Left ventricle myocardium superior (tissue), 1 donor: ENCODE measurements around the gene BBOF1. TPM values are rescaled to one million over a fixed set of nuclear protein-coding genes. Genes with fewer than 3 reads are reported as not detected.
"Not testable (repeated sequence)": the region's sequence is repeated elsewhere in the genome, so short reads cannot be mapped to it uniquely, and the experiment has no call there.

ENCODE experiments used
- ATAC-seq: fragments of 200-7000 bp; cut with Tn5 transposase; one replicate; pipeline ENCODE4 v1.9.1; 2020; ENCODE audit warnings: mild to moderate bottlenecking, moderate library complexity
- DNase-seq: peaks from one replicate; pipeline ENCODE4 v3.0.0-alpha.2; 2020
- intact Hi-C: fragments of 100-400 bp; cut with micrococcal nuclease; formaldehyde crosslinking; loops from one replicate; pipeline ENCODE4 v1.11.0; 2022
- long read RNA-seq: library from polyadenylated mRNA; unstranded; transcript quantifications from one replicate; pipeline ENCODE4 v2.0.0, GENCODE V29; 2021
- total RNA-seq: library from RNA; stranded (reverse); fragmentation: NEBNext Ultra II Directional; extraction: Animal tissue kit (Norgen Biotek cat#: 25700); gene quantifications from one replicate; pipeline ENCODE4 v1.2.1, GENCODE V29; 2021
- donor health status: DM: no; HTN: yes; CAD: no; lungs with severe emphysema.

The BBOF1 gene
- 2.5 TPM for total RNA-seq
- long read RNA-seq, partial matches to known transcripts, result 0 of 19 reads
- long read RNA-seq, other reads (novel, unspliced or antisense), result 19 of 19 reads

DNA sequence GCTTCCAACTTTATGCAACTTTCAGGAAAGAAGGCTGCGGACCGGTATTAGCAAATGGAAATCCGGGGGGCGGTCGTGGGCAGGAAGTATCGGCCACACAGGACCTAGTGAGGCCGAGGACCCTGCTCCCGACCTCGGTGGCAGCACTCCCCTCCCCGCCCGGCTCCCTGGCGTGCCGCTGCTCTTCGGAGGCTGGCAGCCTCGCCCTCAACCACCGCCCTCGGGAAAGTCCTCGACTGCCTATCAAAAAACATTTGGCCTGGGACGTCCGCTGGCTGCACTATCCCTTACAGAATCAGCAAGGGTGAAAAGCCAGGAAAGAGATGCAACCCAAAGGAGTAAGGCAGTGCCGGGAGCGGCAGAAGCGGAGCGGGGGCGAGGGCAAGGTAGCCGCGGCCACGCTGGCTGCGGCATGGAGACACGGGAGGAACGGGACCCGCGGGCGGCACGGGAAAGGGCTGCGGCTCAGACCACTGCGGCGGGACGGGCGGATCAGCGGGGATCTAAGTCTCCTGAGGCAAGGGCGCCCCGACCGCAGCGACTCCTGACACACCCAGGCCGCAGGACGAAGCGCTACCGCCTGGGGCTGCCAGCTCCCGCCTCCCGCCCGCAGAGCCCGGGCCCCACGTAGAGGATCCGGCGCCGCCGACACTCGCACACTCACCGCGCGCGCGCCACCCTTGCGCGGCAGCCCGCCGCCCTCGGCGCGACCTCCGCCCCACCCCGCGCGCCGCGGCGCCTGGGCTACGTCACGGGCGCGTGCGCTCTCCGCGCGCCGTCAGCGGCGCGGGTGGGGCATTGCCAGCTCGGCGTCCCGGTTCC, at the start of gene BBOF1, which contains the start of gene ENTPD5:
Gene BBOF1, plus strand, starts transcription at position 764 of the 822 bp plus-strand sequence. CDS start 130 bp downstream, outside the sequence.
Gene ENTPD5, minus strand, starts transcription at position 703 of the 822 bp plus-strand sequence. CDS start 31,186 bp downstream, outside the sequence.
- ATAC-seq, result peak; percentile 99
- DNase-seq, result peak; percentile 94
- intact Hi-C loops, result no loop called here

DNA sequence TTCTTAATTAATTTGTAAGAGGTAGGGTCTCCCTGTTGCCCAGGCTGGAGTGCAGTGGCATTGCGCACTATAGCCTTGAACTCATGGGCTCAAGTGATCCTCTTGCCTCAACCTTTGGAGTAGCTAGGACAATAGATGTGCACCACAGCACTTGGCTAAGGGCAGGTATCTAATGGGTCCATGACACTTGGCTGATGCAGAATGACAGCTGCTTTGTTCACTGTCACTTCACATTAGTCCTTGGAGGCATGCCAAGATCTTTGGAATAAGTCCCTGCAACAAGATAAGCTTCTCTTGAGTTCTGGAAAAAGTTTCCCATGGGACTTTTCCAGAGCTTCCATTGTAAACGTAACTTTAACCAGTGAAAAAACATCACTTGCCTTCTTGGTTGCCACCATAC, 45.7 kb upstream of the BBOF1 start:
- ATAC-seq (peak; percentile 45), DNase-seq (no peak)
- intact Hi-C loops, result no loop called here

- intact Hi-C loops, result no loop called here
- no peak for ATAC-seq
- no peak for DNase-seq
Measured at GRCh38 chr14:73976125-73976524, 43.0 kb upstream of the BBOF1 start.

DNA sequence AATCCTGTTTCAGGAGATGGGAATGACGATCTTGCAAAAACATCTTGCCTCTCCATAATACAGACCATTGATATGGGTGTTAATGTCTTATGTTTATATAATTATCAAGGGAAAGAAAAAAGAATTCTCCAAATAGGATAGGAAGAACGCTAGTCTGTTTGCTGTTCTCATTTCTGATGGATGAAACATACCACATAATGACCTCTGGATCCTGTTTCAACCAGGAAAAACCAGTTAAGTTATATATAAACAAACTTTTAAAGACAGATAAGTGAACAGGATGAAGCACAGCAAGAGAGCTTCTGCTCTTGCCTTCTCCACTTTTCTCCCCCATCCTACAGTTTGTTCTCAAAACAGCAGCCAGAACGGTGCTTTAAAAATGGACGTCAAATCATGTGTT, 41.3 kb upstream of the BBOF1 start:
- ATAC-seq (no peak), DNase-seq (no peak)
- intact Hi-C loops, result no loop called here

- no peak for ATAC-seq
- DNase-seq, result no peak
- intact Hi-C loops, result no loop called here
Measured at GRCh38 chr14:73988065-73988464, 31.1 kb upstream of the BBOF1 start.

GRCh38 chr14:73988656-73989055, 30.5 kb upstream of the BBOF1 start:
- DNase-seq, intact Hi-C loops, ATAC-seq: not testable (repeated sequence)

DNA sequence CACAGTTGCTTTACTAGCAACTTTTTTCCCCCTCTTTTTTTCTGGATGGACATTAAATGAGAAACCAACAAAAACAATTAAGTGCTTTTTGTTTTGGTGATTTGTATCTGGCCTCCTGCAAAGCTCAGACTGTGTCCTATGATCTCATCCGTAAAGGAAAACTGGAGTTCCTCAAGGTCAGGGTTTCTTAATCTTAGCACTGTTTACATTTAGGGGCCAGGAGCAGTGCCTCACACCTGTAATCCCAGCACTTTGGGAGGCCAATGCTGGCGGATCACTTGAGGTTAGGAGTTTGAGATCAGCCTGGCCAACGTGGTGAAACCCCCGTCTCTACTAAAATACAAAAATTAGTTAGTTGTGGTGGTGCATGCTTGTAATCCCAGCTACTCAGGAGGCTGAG, 28.1 kb upstream of the BBOF1 start:
- no peak for DNase-seq
- intact Hi-C loops, result no loop called here
- ATAC-seq, result no peak

DNA sequence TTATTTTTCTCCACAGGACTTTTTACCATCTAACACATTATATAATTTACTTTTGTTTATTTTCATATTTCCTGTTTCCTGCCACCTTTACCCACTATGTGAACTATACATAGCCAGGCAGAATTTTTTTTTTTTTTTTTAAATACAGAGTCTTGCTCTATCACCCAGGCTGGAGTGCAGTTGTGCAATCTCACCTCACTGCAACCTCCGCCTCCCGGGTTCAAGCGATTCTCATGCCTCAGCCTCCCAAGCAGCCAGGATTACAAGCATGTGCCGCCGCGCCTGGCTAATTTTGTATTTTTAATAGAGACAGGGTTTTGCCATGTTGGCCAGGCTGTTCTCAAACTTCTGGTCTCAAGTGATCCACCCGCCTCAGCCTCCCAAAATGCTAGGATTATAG, 24.2 kb upstream of the BBOF1 start:
- intact Hi-C loops, ATAC-seq: not testable (repeated sequence)

GRCh38 chr14:73995977-73996378, 23.2 kb upstream of the BBOF1 start:
- ATAC-seq (no peak), DNase-seq (no peak)
- intact Hi-C loops, result no loop called here

More for the DNA sequence above, 24.2 kb upstream of the BBOF1 start:
- not testable (repeated sequence) for DNase-seq

- DNase-seq (no peak), ATAC-seq (no peak)
- intact Hi-C loops, result no loop called here
Measured at GRCh38 chr14:73996731-73997107, 22.4 kb upstream of the BBOF1 start.

GRCh38 chr14:73997108-73997943, 21.8 kb upstream of the BBOF1 start:
- ATAC-seq (no peak), DNase-seq (no peak)
- intact Hi-C loops, result no loop called here

- intact Hi-C loops, result no loop called here
- ATAC-seq (no peak), DNase-seq (no peak)
Measured at GRCh38 chr14:73997944-73998447, 21.2 kb upstream of the BBOF1 start.

- ATAC-seq, result no peak
- intact Hi-C loops, result no loop called here
Measured at GRCh38 chr14:73998726-73999125, 20.4 kb upstream of the BBOF1 start.

GRCh38 chr14:74005664-74006063, 13.5 kb upstream of the BBOF1 start:
- DNase-seq, intact Hi-C loops, ATAC-seq: not testable (repeated sequence)

More at GRCh38 chr14:73998726-73999125, 20.4 kb upstream of the BBOF1 start:
- no peak for DNase-seq

- no peak for ATAC-seq
- intact Hi-C loops, result no loop called here
- DNase-seq, result no peak
Measured at GRCh38 chr14:74008843-74009499, 10.2 kb upstream of the BBOF1 start.

DNA sequence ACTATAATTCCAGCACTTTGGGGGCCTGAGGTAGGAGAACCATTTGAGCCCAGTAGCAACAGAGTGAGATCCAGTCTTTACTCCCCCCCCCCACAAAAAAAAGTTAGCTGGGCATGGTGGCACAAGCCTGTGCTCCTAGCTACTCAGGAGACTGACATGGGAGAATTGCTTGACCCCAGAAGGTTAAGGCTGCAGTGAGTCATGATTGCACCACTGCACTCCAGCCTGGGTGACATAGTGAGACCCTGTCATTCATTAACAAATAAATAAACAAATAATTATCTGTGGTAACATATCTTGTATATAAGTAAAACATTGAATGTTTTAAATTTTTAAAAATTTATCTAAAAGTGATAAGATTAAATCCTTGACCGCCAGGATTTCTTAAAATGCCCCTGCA, 4.8 kb upstream of the BBOF1 start:
- intact Hi-C loops, result no loop called here
- no peak for DNase-seq
- no peak for ATAC-seq

DNA sequence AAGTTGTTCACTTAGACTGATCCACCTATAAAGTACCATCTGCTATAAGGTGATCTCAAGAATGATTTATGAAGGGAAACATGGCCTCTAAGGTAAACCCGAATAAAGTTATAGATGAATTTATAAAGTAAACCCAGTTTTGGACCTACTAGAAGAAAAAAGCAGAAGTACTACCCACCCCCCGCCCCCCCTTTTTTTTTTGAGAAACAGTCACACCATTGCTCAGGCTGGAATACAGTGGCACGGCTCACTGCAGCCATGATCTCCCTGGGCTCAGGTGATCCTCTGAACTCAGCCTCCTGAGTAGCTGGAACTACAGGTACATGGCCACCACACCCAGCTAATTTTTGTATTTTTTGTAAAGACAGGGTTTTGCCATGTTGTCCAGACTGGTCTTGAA, 4.0 kb upstream of the BBOF1 start:
- intact Hi-C loops, result no loop called here
- DNase-seq (no peak), ATAC-seq (no peak)

DNA sequence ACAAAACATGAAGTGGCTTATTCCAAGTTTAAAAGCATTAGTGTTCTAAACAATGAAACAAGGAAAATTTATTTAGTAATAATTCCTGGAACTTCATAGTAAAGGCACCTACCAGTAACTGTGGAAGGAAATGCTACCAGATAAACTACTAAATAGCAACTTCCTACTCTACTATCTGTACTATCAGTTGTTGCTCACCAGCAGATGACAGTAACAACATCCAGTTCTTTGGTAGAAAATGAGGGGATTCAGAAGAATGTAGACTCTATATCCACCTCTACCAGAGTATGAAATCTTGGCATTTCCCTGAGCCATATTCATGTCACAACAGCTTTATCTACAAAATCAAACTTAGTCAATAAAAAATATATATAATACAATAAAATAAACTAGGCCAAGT, 3.2 kb upstream of the BBOF1 start:
- ATAC-seq (no peak), DNase-seq (no peak)
- intact Hi-C loops, result no loop called here

- intact Hi-C loops, result no loop called here
- ATAC-seq, result peak; percentile 4
Measured at GRCh38 chr14:74018174-74018585, 969 bp upstream of the BBOF1 start.

More at GRCh38 chr14:74018174-74018585, 969 bp upstream of the BBOF1 start:
- DNase-seq, result no peak
